GM12891 (cell line): Measurements from ENCODE around the gene IQCH.

Experiments used
- POLR2A ChIP-seq: IDR thresholded peaks from 2 replicates; pipeline ENCODE4 v1.6.1; 2011; ENCODE audit warnings: low read depth, low read length, control low read depth
- POLR2AphosphoS5 ChIP-seq: IDR thresholded peaks from 2 replicates; pipeline ENCODE4 v1.6.1; 2011; ENCODE audit warnings: low read depth, low read length, control low read depth
- TAF1 ChIP-seq: IDR thresholded peaks from 2 replicates; pipeline ENCODE4 v1.6.1; 2011; ENCODE audit warnings: low read depth, low read length, control low read depth

GRCh38 chr15:67422296-67422695 is 167.7 kb downstream of the IQCH start:
- TF ChIP-seq TAF1 (no peak), POLR2AphosphoS5 (no peak), POLR2A (no peak)
